SK-N-SH (cell line): ENCODE measurements around the gene TNNC1. TPM values are rescaled to one million over a fixed set of nuclear protein-coding genes. Genes with fewer than 3 reads are reported as not detected.

Source experiments
- CTCF ChIA-PET: fragments of 300-600, 350-600 bp; formaldehyde crosslinking; extraction: SDS; loops from one replicate; lab custom pipeline; 2021; lab: Yijun Ruan, JAX
- POLR2A ChIA-PET: fragments of 350-600 bp; sonication (Branson Sonifier 250); formaldehyde crosslinking; extraction: SDS; loops from one replicate; lab custom pipeline; 2020; ENCODE audit warnings: antibody characterized with exemption, inconsistent platforms; lab: Yijun Ruan, JAX
- DNase-seq: peaks from one replicate; pipeline ENCODE4 v3.0.0; 2012
- H2AFZ ChIP-seq: fragments of 200-600 bp; sonication (generic); 2 replicates; pipeline ENCODE4 v1.8.1; 2016; ENCODE audit warnings: antibody characterized with exemption, mild to moderate bottlenecking, low read depth
- H3F3A ChIP-seq: fragments of 200-600 bp; sonication (generic); replicated peaks from 2 replicates; pipeline ENCODE3; 2016; ENCODE audit warnings: antibody characterized with exemption, mild to moderate bottlenecking; ENCODE audit not compliant: insufficient read depth
- H3K27ac ChIP-seq, 2 experiments: fragments of 200-500 bp in 1 of 2; fragments of 200-600 bp in 1 of 2; sonication (Bioruptor generic) in 1 of 2; sonication (generic), shearing (Covaris generic) in 1 of 2; 2 replicates each; pipeline versions ENCODE4 v1.5.1 to v1.6.1; 2014 to 2016; ENCODE audit warnings: low read depth in 2 of 2, inconsistent platforms in 1 of 2, low read length in 1 of 2, mild to moderate bottlenecking in 1 of 2, mixed read lengths in 1 of 2
- H3K27me3 ChIP-seq: fragments of 200-600 bp; sonication (generic), shearing (Covaris generic); 2 replicates; pipeline ENCODE4 v1.6.1; 2016; ENCODE audit warnings: mixed run types; ENCODE audit not compliant: insufficient read depth
- H3K36me3 ChIP-seq, 2 experiments: fragments of 200-500 bp in 1 of 2; fragments of 200-600 bp in 1 of 2; sonication (Bioruptor generic) in 1 of 2; sonication (generic) in 1 of 2; replicated peaks in 1 of 2; 2 replicates each; pipeline versions ENCODE3 to v1.5.1; 2014 to 2016; ENCODE audit warnings: low read length in 1 of 2, mild to moderate bottlenecking in 1 of 2; ENCODE audit not compliant: insufficient read depth in 2 of 2, control insufficient read depth in 1 of 2
- H3K4me1 ChIP-seq, 2 experiments: fragments of 200-500 bp in 1 of 2; fragments of 200-600 bp in 1 of 2; sonication (Bioruptor generic) in 1 of 2; sonication (generic), shearing (Covaris generic) in 1 of 2; 2 replicates each; pipeline versions ENCODE4 v1.5.1 to v1.6.1; 2014 to 2016; ENCODE audit warnings: low read depth in 1 of 2, low read length in 1 of 2, mixed run types in 1 of 2; ENCODE audit not compliant: insufficient read depth in 2 of 2, control insufficient read depth in 1 of 2
- H3K4me2 ChIP-seq: fragments of 200-600 bp; sonication (generic), shearing (Covaris generic); 2 replicates; pipeline ENCODE4 v1.6.1; 2017; ENCODE audit warnings: mixed run types
- H3K4me3 ChIP-seq, 2 experiments: fragments of 200-500 bp in 1 of 2; fragments of 200-600 bp in 1 of 2; sonication (Bioruptor generic) in 1 of 2; sonication (generic), shearing (Covaris generic) in 1 of 2; 2 replicates each; pipeline versions ENCODE4 v1.5.1 to v1.8.1; 2014 to 2016; ENCODE audit warnings: low read depth in 2 of 2, inconsistent platforms in 1 of 2, low read length in 1 of 2, mild to moderate bottlenecking in 1 of 2, mixed read lengths in 1 of 2, moderate library complexity in 1 of 2
- H3K79me2 ChIP-seq: fragments of 200-600 bp; sonication (generic); 2 replicates; pipeline ENCODE4 v1.8.1; 2017; ENCODE audit warnings: mild to moderate bottlenecking; ENCODE audit not compliant: insufficient read depth
- H3K9ac ChIP-seq: fragments of 200-600 bp; sonication (generic); 2 replicates; pipeline ENCODE4 v1.6.1; 2017; ENCODE audit warnings: mixed run types
- H3K9me2 ChIP-seq: fragments of 200-600 bp; sonication (generic); 2 replicates; pipeline ENCODE4 v1.6.1; 2017; ENCODE audit warnings: mixed run types
- H3K9me3 ChIP-seq: fragments of 200-600 bp; sonication (generic); 2 replicates; pipeline ENCODE4 v1.6.1; 2017; ENCODE audit warnings: mixed run types, mild to moderate bottlenecking, moderate library complexity
- H4K20me1 ChIP-seq: fragments of 200-600 bp; sonication (generic); 2 replicates; pipeline ENCODE4 v1.6.1; 2017; ENCODE audit warnings: mild to moderate bottlenecking, mixed run types; ENCODE audit not compliant: insufficient read depth
- EP300 ChIP-seq, 2 experiments: IDR thresholded peaks; 2 replicates each; pipeline versions ENCODE4 v1.4.0 to v1.6.1; 2012; ENCODE audit warnings: borderline replicate concordance in 1 of 2, low read depth in 1 of 2, low read length in 1 of 2
- FOXM1 ChIP-seq: IDR thresholded peaks from 2 replicates; pipeline ENCODE4 v1.4.0; 2012; ENCODE audit warnings: low read depth, mild to moderate bottlenecking
- GABPA ChIP-seq: IDR thresholded peaks from 2 replicates; pipeline ENCODE4 v1.4.0; 2012; ENCODE audit warnings: low read depth, mild to moderate bottlenecking
- JUND ChIP-seq: IDR thresholded peaks from 2 replicates; pipeline ENCODE4 v1.4.0; 2012
- MXI1 ChIP-seq: IDR thresholded peaks from 2 replicates; pipeline ENCODE4 v1.6.1; 2012; ENCODE audit warnings: mild to moderate bottlenecking, low read depth, low read length, improper control_type of control experiment
- NFIC ChIP-seq: IDR thresholded peaks from 2 replicates; pipeline ENCODE4 v1.4.0; 2012; ENCODE audit warnings: borderline replicate concordance
- RFX5 ChIP-seq: IDR thresholded peaks from 2 replicates; pipeline ENCODE4 v1.6.1; 2012; ENCODE audit warnings: mild to moderate bottlenecking, improper control_type of control experiment, low read length
- RXRA ChIP-seq: IDR thresholded peaks from 2 replicates; pipeline ENCODE4 v1.4.0; 2012; ENCODE audit warnings: low read depth, mild to moderate bottlenecking, borderline replicate concordance
- SIN3A ChIP-seq: IDR thresholded peaks from 2 replicates; pipeline ENCODE4 v1.6.1; 2012; ENCODE audit warnings: low read depth, mild to moderate bottlenecking, low read length, moderate library complexity, borderline replicate concordance
- TAF1 ChIP-seq: IDR thresholded peaks from 2 replicates; pipeline ENCODE4 v1.6.1; 2012; ENCODE audit warnings: low read depth, mild to moderate bottlenecking, low read length, moderate library complexity, borderline replicate concordance
- TCF12 ChIP-seq: IDR thresholded peaks from 2 replicates; pipeline ENCODE4 v1.4.0; 2012
- TEAD4 ChIP-seq: IDR thresholded peaks from 2 replicates; pipeline ENCODE4 v1.4.0; 2012; ENCODE audit warnings: mild to moderate bottlenecking, borderline replicate concordance; ENCODE audit not compliant: insufficient read depth
- USF1 ChIP-seq: IDR thresholded peaks from 2 replicates; pipeline ENCODE4 v1.4.0; 2012; ENCODE audit warnings: low read depth, borderline replicate concordance
- WGBS: methylation state at CpG from one replicate; pipeline ENCODE4 v1.1.6; 2017; ENCODE audit warnings: low lambda C conversion rate; 5-methylcytosine and 5-hydroxymethylcytosine counted together
- polyA plus RNA-seq, 3 experiments: library from polyadenylated mRNA; depleted of rRNA; stranded (reverse); fragments of >200 nt; gene quantifications; 2 replicates each; pipeline ENCODE4 v1.2.3, GENCODE V29; 2012
- TF ChIP-seq, protein P1 (sequence below): IDR thresholded peaks from 2 replicates; pipeline ENCODE4 v1.4.0; 2012; ENCODE audit warnings: low read depth
- TF ChIP-seq, protein P2 (sequence below): fragments of 200-600 bp; sonication (generic); IDR thresholded peaks from 2 replicates; pipeline ENCODE4 v1.6.1; 2017; ENCODE audit warnings: antibody characterized with exemption, mild to moderate bottlenecking, moderate library complexity

The TNNC1 gene
- polyA plus RNA-seq (2012; rRNA removed), result 2.6 and 3.0 TPM in 2 replicates
- 3.3 and 3.6 TPM in 2 replicates for polyA plus RNA-seq (2012; cell fraction: cytosol; rRNA removed)
- polyA plus RNA-seq (2012; cell fraction: nucleus; rRNA removed), result 2.5 and 3.3 TPM in 2 replicates

GRCh38 chr3:52453496-52454249 lies at the start of gene TNNC1:
Gene TNNC1, minus strand, starts transcription at chr3:52454041. Its CDS starts 26 bp downstream, at chr3:52454015.
- no peak for DNase-seq
- peak within 1 kb of the TSS; percentile 15; the same call in 1 of the 2 replicates for H3K9ac ChIP-seq
- WGBS, result 81% methylated on average over 10 of the region's 16 CpGs
- H3K4me3 ChIP-seq, result no peak within 1 kb of the TSS
- peaks cover 12 to 15% of the 10 kb centered on the region in 2 experiments for H3K36me3 ChIP-seq
- H3K9me3 ChIP-seq, result no peaks in the 10 kb centered on the region
- ChIA-PET CTCF (interaction anchor here (0.7 to 16.5 kb wide), 6 partner anchors 19 to 649 kb away, joined by 3 to 578 read pairs (median 4); no protein-coding TSS in a partner anchor), POLR2A (interaction anchor here (0.6 kb wide), 2 partner anchors 117 to 286 kb away, joined by 3 to 4 read pairs; no protein-coding TSS in a partner anchor)
- TF ChIP-seq NFIC, result no peak
- no peak for TF ChIP-seq USF1
- no peak for TF ChIP-seq EP300 (IDR thresholded peaks at IDR 0.05; ENCODE audit: borderline replicate concordance in 1 of 2, low read depth in 1 of 2, low read length in 1 of 2)
- TF ChIP-seq RXRA, result no peak
- TF ChIP-seq GABPA, result no peak
- TF ChIP-seq, protein P1, sequence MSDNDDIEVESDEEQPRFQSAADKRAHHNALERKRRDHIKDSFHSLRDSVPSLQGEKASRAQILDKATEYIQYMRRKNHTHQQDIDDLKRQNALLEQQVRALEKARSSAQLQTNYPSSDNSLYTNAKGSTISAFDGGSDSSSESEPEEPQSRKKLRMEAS, result no peak
- TF ChIP-seq SIN3A, result no peak
- TF ChIP-seq TAF1, result no peak
- TF ChIP-seq RFX5, result no peak
- TF ChIP-seq TEAD4, result no peak
- no peak for TF ChIP-seq JUND
- no peaks in the 10 kb centered on the region for H3K27me3 ChIP-seq
- H2AFZ ChIP-seq, result peak within 1 kb of the TSS; percentile 82; the same call in 1 of the 2 replicates
- H3K4me1 ChIP-seq, result peaks cover 8 to 29% of the 10 kb centered on the region in 2 experiments
- peak within 1 kb of the TSS in 1 of 2 experiments; percentile 29; a peak in 2 of 4 replicates for H3K27ac ChIP-seq
- H3F3A ChIP-seq, result peaks cover 4% of the 10 kb centered on the region
- peak within 1 kb of the TSS; percentile 99 for H3K4me2 ChIP-seq
- H3K9me2 ChIP-seq, result no peaks in the 10 kb centered on the region
- H3K79me2 ChIP-seq, result peaks cover 35% of the 10 kb centered on the region
- peaks cover 6% of the 10 kb centered on the region for H4K20me1 ChIP-seq

GRCh38 chr3:52502808-52503350 lies 49.0 kb upstream of the TNNC1 start:
- POLR2A ChIA-PET, result interaction anchor here (0.6 kb wide), 1 partner anchor 112 kb away, joined by 4 read pairs; no protein-coding TSS in a partner anchor
- Histone ChIP-seq H3K9ac (no peak overlapping the region), H3K4me1 (peaks cover 0 to 8% of the 10 kb centered on the region in 2 experiments; a peak in 1 of 4 replicates), H3K4me3 (no peak overlapping the region), H3K27me3 (no peaks in the 10 kb centered on the region), H3K36me3 (no peaks in the 10 kb centered on the region), H3K9me3 (no peaks in the 10 kb centered on the region), H3K79me2 (no peaks in the 10 kb centered on the region), H2AFZ (no peak overlapping the region), H3K4me2 (no peak overlapping the region), H3F3A (no peaks in the 10 kb centered on the region), H4K20me1 (no peaks in the 10 kb centered on the region), H3K27ac (no peak overlapping the region), H3K9me2 (no peaks in the 10 kb centered on the region)
- WGBS, result 100% methylated on average over 1 of the region's 11 CpGs
- CTCF ChIA-PET, result interaction anchor here (1.4 to 2.3 kb wide), 2 partner anchors 31 to 84 kb away, joined by 3 to 9 read pairs; no protein-coding TSS in a partner anchor
- no peak for DNase-seq
- TF ChIP-seq NFIC (no peak), TCF12 (no peak), TEAD4 (no peak), USF1 (no peak), FOXM1 (no peak), EP300 (IDR thresholded peaks at IDR 0.05; ENCODE audit: borderline replicate concordance in 1 of 2, low read depth in 1 of 2, low read length in 1 of 2) (no peak), MXI1 (no peak)
- TF ChIP-seq, protein P1, result no peak
- TF ChIP-seq, protein P2, sequence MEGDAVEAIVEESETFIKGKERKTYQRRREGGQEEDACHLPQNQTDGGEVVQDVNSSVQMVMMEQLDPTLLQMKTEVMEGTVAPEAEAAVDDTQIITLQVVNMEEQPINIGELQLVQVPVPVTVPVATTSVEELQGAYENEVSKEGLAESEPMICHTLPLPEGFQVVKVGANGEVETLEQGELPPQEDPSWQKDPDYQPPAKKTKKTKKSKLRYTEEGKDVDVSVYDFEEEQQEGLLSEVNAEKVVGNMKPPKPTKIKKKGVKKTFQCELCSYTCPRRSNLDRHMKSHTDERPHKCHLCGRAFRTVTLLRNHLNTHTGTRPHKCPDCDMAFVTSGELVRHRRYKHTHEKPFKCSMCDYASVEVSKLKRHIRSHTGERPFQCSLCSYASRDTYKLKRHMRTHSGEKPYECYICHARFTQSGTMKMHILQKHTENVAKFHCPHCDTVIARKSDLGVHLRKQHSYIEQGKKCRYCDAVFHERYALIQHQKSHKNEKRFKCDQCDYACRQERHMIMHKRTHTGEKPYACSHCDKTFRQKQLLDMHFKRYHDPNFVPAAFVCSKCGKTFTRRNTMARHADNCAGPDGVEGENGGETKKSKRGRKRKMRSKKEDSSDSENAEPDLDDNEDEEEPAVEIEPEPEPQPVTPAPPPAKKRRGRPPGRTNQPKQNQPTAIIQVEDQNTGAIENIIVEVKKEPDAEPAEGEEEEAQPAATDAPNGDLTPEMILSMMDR, result no peak
